NCI-H748 treated with DMSO at 0.1 percent for 48 hours (cell line): ENCODE results near the gene MLXIP.

ENCODE experiments used
- DNase-seq: peaks from one replicate; lab custom pipeline; 2025; lab: John Stamatoyannopoulos, UW

Gene MLXIP

GRCh38 chr12:122185494-122186082 lies 107.0 kb downstream of the MLXIP start:
- DNase-seq: no peak

- no peak for DNase-seq
These were observed 108.9 kb downstream of the MLXIP start for GRCh38 chr12:122187466-122187865.

GRCh38 chr12:122189626-122190475 lies 111.3 kb downstream of the MLXIP start:
- DNase-seq: no peak

GRCh38 chr12:122190842-122191668 lies 112.5 kb downstream of the MLXIP start:
- peak; percentile 29 for DNase-seq

- DNase-seq: no peak
These were observed 113.9 kb downstream of the MLXIP start for GRCh38 chr12:122192441-122192840.

GRCh38 chr12:122194804-122195203 lies 116.2 kb downstream of the MLXIP start:
- DNase-seq: no peak

GRCh38 chr12:122195405-122195804 lies 116.8 kb downstream of the MLXIP start:
- DNase-seq: no peak
